NCI-H2107 (cell line): ENCODE measurements around the gene EXOSC7.

Source experiments
- DNase-seq: peaks from one replicate; lab custom pipeline; 2025; lab: John Stamatoyannopoulos, UW

The EXOSC7 gene

GRCh38 chr3:44993471-44994205 lies 17.6 kb downstream of the EXOSC7 start:
- no peak for DNase-seq

GRCh38 chr3:44995142-44995770 lies 19.2 kb downstream of the EXOSC7 start:
- DNase-seq: no peak

GRCh38 chr3:44996556-44996969 lies 20.5 kb downstream of the EXOSC7 start:
- no peak for DNase-seq

GRCh38 chr3:44999782-45000181 lies 23.7 kb downstream of the EXOSC7 start:
- DNase-seq: no peak

GRCh38 chr3:45000823-45001222 lies 24.8 kb downstream of the EXOSC7 start:
- no peak for DNase-seq

- no peak for DNase-seq
These were observed 25.7 kb downstream of the EXOSC7 start for GRCh38 chr3:45001738-45002137.

- DNase-seq: no peak
These were observed 26.2 kb downstream of the EXOSC7 start for GRCh38 chr3:45002139-45002660.

- DNase-seq: no peak
These were observed 26.7 kb downstream of the EXOSC7 start for GRCh38 chr3:45002720-45003119.

- no peak for DNase-seq
These were observed 27.4 kb downstream of the EXOSC7 start for GRCh38 chr3:45003406-45003805.

- DNase-seq: no peak
These were observed 27.8 kb downstream of the EXOSC7 start for GRCh38 chr3:45003859-45004258.

- no peak for DNase-seq
These were observed 31.0 kb downstream of the EXOSC7 start for GRCh38 chr3:45007091-45007490.

GRCh38 chr3:45008117-45008516 lies 32.1 kb downstream of the EXOSC7 start:
- DNase-seq: no peak

GRCh38 chr3:45009868-45010267 lies 33.8 kb downstream of the EXOSC7 start:
- DNase-seq: no peak

GRCh38 chr3:45010811-45011333 lies 34.8 kb downstream of the EXOSC7 start:
- DNase-seq: no peak

GRCh38 chr3:45011756-45012508 lies 35.9 kb downstream of the EXOSC7 start:
- no peak for DNase-seq

GRCh38 chr3:45012577-45012976 lies 36.5 kb downstream of the EXOSC7 start:
- DNase-seq: no peak

- DNase-seq: no peak
These were observed 40.9 kb downstream of the EXOSC7 start for GRCh38 chr3:45016916-45017315.

- DNase-seq: no peak
These were observed 41.8 kb downstream of the EXOSC7 start for GRCh38 chr3:45017821-45018220.

GRCh38 chr3:45020534-45020933 lies 44.5 kb downstream of the EXOSC7 start:
- no peak for DNase-seq

GRCh38 chr3:45021524-45022297 lies 45.7 kb downstream of the EXOSC7 start:
- no peak for DNase-seq

GRCh38 chr3:45023675-45024074 lies 47.6 kb downstream of the EXOSC7 start:
- no peak for DNase-seq
